DMS53 treated with DMSO at 0.1 percent for 48 hours (cell line): ENCODE data around the gene PTPN6.
"Not testable (repeated sequence)": the region's sequence is repeated elsewhere in the genome, so short reads cannot be mapped to it uniquely, and the experiment has no call there.

Experiments
- DNase-seq: peaks from one replicate; lab custom pipeline; 2025; ENCODE audit not compliant: unreplicated experiment; lab: John Stamatoyannopoulos, UW

The PTPN6 gene

DNA sequence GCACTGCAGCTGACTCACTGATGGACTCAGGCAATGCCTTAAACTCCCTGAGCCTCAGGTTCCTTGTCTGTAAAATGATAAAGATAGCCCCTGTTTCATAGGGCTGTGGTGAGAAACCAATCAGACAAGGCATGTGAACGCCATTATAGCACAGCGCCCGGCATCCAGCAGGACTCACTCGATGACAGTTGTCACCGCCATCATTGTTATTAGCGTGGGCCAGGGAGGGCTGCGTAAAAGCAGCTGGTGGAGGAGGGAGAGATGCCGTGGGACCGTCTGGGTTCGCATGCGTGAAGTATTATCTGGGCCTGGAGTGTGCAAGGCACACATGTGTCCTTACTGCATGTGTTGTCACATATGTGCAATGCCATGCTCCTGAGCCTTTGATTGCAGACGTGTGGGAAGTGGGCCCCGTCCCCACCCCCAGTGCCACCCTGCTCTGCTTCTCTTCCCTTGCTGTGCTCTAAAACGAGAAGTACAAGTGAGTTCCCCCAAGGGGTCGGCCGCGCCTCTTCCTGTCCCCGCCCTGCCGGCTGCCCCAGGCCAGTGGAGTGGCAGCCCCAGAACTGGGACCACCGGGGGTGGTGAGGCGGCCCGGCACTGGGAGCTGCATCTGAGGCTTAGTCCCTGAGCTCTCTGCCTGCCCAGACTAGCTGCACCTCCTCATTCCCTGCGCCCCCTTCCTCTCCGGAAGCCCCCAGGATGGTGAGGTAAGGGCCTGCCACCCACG, at the start of gene PTPN6:
Gene PTPN6 (plus strand): TSS at position 546 of the 730 bp plus-strand sequence. CDS start 157 bp downstream, at position 703.
- DNase-seq = no peak

DNA sequence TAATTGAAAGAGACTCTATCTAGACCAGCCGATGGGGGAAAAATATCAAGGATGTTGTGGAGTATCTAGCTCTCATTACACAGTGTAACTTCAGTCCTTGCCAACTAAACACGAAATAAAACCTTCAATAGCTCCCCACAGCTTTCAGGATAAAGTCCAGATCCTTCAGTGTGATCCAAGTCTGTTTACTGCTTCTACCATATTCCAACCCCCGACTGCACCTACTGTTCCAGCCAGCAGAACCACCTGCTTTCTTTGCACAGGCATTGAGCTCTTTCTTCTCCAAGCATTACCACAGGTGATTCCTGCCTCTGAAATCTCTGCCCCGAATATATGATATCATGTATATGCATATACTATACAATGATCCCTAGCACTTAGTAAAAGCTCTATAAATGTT, 48.7 kb upstream of the PTPN6 start:
- DNase-seq = no peak

- no peak for DNase-seq
Measured at GRCh38 chr12:6903722-6904121, 47.4 kb upstream of the PTPN6 start.

DNA sequence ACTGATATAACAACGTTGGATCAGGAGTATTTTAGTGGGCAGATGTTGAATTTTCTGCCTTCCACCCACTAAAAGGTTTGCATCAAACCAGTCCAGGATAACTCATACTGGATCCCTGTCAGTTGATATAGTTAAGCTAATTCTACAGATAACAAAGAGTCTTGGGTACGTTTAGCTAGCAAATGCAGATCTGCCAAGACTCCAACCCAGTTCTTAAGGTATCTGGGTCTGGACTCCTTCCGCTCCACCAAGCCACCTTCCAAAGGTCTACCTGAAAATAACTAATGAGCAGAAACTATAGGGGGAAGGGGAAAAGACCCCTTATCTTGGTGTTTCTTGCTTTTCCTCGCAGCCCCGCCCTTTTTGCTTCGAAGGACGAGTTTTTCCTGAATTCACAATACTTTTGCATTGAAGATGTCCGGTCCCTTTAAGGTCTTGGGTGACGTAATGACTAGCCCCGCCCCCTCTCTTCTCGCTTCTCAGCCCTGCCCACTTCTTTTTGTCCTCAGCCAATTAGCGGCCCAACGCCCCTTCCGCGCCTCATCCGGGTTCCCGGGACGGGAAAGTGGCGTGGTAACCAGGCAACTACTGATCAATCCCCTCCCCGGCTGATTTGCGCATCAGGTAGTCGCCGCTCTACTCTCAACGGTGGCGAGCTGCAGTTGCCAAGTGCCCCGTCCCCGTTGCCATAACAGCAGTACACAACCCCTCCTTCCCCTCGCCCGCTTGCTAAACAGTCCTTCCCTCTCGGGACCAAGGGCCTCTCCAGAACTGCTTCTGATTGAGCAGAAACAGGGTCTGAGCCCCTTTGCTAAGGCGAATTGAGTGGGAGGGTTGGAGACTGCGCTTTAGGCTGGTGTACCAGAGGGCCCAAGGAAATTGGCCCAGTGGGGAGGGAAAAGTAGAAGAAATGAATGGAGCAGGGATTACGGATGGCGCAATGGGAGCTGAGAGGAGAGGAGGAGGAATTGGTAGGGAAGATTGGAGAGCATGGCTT, 46.6 kb upstream of the PTPN6 start, which contains the start of gene LRRC23:
Gene LRRC23 (plus strand): TSS at position 543 of the 997 bp plus-strand sequence. CDS start 812 bp downstream, outside the sequence.
- DNase-seq = peak; percentile 99

DNA sequence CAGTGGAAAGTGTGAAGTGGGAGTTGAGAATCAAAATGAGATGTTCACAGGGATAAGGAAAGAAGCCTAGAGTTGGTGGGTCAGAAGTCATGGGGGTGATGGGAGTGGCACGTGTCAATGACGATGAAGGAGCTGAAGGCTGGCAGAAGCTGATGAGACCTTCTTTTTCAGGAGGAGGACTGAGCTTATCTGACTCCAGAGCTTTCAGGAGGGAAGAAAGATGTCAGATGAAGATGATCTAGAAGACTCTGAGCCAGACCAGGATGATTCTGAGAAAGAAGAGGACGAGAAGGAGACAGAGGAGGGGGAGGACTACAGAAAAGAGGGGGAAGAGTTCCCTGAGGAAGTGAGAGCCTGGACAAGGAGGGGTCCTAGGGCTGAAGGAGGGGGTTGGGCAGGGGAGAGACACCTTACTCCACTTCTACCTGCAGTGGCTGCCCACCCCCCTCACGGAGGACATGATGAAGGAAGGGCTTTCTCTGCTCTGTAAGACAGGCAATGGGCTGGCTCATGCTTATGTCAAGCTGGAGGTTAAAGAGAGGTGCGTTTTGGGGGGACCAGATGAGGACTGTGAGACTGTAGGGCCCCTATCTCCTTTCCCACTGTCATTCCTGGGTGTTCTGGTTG, 45.6 kb upstream of the PTPN6 start:
- no peak for DNase-seq

- DNase-seq = not testable (repeated sequence)
Measured at GRCh38 chr12:6908141-6908540, 43.0 kb upstream of the PTPN6 start.

DNA sequence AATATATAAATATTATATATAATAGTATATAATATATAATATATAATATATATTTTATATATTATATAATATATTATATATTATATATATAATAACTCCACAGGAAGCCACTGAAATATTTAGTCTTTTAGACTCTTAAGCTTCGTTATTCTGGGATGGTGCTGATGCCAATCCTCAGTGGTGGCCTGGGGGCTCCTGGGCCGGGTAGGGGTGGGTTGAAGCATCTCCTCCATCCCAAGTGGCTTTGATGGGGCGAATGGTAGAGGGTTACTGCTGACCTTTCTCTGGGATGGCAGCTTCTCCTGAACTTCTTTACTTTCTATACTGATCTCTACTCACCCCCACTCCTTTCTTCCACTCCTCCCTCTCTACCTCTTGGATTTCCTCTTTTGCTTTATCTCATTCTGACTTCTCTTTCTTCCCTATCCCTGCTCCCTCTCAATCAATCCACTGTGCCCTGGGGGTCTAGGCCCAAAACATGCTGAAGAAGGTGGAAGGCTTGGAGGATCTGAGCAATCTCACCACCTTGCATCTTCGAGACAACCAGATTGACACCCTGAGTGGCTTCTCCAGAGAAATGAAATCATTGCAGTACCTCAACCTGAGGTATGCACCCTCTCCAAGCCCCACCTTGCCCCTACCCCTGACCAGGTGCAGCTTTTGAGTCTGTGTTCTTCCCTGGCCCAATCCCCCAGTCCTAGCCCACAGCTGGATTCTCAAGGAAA, 41.6 kb upstream of the PTPN6 start:
- no peak for DNase-seq

DNA sequence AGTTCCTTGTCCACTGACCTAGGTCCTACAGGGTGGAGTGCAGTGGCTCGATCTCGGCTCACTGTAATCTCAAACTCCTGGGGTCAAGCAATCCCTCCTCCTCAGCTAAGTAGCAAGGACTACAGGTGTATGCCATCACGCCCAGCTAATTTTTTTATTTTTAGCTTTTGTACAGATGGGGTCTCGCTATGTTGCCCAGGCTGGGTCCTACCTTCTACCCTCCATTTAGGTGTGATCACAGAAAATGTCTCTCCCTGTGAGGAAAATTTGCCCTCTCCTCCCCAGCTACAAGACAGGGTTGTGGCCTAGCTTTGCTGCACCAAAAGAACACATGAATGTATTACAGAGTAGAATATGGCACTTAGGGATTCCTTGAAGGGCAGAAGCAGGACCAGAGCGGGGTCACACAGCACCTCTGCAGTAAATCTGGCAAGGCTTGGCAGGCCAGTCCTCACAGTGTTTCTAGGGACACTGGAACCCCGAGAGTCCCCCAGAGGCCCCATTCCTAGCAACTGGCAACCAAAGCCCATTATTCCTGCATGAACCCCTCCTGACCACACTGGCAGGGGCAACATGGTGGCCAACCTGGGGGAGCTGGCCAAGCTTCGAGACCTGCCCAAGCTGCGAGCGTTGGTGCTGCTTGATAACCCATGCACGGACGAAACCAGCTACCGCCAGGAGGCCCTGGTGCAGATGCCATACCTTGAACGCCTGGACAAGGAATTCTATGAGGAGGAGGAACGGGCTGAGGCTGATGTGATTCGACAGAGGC, 38.8 kb upstream of the PTPN6 start:
- no peak for DNase-seq

- DNase-seq = peak; percentile 58
Measured at GRCh38 chr12:6914246-6914946, 36.8 kb upstream of the PTPN6 start, which contains the start of gene ENO2. ENO2 (plus strand) TSS chr12:6914580; CDS start chr12:6915833, 1,253 bp downstream.

GRCh38 chr12:6914947-6915788, 36.0 kb upstream of the PTPN6 start:
- no peak for DNase-seq

DNA sequence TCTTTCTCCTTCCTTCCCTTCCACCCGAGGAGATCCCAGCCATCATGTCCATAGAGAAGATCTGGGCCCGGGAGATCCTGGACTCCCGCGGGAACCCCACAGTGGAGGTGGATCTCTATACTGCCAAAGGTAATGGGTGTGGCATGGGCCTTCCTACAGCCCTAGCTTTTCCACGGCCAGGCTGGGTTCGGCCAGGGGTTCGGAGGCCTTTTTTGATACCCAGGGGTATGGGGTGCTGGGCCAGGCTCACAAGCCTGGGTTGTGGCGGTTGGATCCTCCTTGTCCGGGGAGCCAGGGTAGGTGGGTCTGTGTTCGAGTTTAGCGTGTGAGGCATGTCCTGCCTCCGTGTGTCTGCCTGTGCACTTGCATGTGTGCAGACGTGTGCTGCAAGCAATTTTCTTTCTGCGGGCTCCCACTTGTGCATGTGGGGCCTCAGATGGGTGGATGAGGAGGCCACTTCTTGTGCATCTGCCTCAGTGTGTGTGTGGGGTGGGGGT, 35.3 kb upstream of the PTPN6 start:
- no peak for DNase-seq

GRCh38 chr12:6916426-6917200, 34.5 kb upstream of the PTPN6 start:
- DNase-seq = no peak

- no peak for DNase-seq
Measured at GRCh38 chr12:6917491-6918231, 33.5 kb upstream of the PTPN6 start.

- no peak for DNase-seq
Measured at GRCh38 chr12:6919588-6919987, 31.6 kb upstream of the PTPN6 start.

DNA sequence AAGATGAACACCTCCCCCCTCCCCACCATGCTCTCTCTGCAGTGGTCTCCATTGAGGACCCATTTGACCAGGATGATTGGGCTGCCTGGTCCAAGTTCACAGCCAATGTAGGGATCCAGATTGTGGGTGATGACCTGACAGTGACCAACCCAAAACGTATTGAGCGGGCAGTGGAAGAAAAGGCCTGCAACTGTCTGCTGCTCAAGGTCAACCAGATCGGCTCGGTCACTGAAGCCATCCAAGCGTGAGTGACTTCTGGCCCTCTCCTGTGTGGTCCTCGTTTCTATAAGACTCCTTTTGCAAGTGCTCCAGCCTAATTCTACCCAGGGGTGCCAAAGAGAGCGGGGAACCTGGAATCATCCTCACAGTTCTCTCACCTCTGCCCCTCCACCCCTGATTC, 29.6 kb upstream of the PTPN6 start:
- DNase-seq = no peak
